GM12801 (cell line): ENCODE measurements around the gene CAMK2D.

ENCODE experiments used
- CTCF ChIP-seq: IDR thresholded peaks from one replicate; pipeline ENCODE4 v1.5.1; 2011; ENCODE audit warnings: control low read depth; ENCODE audit not compliant: insufficient read length; ENCODE audit errors: extremely low read depth

CAMK2D gene

DNA sequence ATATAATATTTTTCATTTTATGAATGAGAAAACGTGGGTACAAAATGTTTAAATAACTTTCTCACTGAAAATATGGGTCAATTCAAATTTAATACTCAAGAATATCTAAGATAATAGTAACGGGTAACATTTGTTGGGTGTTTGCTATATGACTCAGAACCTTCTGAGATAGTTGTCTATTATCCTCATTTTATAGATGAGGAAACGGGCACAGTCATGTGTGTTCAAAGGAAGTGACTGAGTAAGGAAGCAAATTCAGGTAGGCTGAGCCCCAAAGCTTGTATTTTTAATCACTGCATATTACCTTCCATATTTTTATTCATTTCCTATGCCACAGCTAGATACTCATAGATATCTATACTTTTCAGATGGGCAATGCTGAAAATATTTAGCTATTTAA, 12.2 kb upstream of the CAMK2D start:
- TF ChIP-seq CTCF = no peak

DNA sequence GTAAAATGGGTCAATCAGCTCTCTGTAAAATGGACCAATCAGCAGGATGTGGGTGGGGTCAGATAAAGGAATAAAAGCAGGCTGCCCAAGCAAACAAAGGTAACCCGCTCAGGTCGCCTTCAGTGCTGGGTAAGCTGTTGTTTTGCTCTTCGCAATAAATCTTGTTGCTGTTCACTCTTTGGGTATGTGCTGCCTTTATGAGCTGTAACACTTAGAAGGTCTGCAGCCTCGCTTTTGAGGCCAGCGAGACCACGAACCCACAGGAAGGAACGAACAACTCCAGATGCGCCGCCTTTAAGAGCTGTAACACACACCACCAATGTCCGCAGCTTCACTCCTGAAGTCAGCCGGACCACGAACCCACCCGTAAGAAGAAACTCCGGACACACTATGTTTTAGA, 11.5 kb upstream of the CAMK2D start:
- no peak for TF ChIP-seq CTCF

GRCh38 chr4:113772319-113772718, 10.8 kb upstream of the CAMK2D start:
- TF ChIP-seq CTCF = no peak

DNA sequence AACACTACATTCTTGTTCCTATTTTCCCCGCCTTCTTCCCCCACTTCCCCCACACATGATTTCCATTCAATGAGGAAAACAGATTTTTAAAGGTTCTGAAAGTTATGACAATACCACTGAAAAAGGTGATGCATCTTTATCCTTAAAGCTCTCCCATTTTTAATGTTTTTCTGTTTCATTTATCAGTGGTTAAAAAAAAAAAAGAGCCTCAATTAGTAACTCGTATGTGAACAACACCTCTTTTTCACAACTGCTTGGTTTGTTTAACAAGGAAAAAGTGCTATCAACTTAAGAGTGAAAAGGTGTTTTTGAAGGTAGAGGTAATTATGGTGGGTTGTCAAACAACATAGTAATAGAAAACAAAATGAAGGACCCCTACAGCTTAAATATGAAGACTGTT, 8.2 kb upstream of the CAMK2D start:
- no peak for TF ChIP-seq CTCF

DNA sequence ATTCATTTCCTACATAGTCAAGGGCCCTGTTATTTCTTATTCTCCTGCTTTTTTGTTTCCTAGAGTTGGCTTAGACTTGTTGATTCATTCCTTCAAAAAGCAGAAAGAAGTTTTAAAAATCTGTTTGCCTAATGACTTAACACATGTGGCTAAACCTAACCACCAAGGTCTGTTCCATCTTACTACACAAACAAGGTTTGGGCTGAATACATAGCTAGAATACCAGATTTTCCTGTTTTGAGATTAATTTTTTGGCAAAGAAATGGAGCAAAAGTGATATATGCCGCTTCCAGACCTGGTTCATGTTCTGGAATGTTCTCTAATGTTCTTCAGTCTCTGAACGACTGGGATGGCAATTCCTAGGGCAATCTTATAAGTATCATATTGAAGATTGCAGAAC, 7.4 kb upstream of the CAMK2D start:
- TF ChIP-seq CTCF = no peak

GRCh38 chr4:113766882-113767281, 5.3 kb upstream of the CAMK2D start:
- TF ChIP-seq CTCF = no peak

DNA sequence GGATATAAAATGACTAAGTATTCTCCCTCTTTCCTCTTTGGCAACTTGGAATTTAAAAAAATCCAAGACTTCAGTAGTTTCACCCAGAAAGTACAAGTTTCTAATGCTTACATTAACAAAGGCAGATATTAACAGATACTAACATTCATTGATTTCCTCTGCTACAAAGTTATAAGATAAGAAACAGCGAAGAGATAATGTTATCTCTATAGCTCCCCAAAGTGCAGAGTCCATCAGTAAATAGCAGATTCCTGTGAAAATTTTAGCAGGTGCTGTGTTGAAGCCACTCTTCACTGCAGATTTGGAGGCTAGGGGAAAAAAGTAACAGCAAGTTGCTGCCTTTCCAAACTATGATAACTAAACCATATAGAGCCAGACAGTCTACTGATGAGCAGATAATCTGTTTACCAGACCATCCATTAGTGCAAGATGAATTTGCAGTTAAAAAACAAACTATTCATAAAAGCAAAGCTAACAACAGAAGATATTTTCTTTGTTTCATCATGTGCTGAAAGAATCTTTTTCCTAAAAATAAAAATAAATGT, 3.3 kb upstream of the CAMK2D start:
- TF ChIP-seq CTCF = no peak

DNA sequence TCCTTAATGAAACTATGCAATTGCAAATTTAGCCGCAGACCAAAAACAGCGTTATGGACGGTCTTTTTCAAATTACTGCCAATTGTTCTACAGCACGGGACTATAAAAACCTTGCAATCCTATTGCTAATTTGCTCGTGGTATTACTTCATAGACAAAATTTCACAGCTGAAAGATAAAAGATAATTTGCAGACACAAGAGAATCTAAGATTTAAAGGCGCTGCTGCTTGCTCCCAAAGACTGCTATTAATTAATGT, 1.4 kb upstream of the CAMK2D start:
- TF ChIP-seq CTCF = no peak
